ENCODE results near the gene CLCN2.

Gene CLCN2

DNA sequence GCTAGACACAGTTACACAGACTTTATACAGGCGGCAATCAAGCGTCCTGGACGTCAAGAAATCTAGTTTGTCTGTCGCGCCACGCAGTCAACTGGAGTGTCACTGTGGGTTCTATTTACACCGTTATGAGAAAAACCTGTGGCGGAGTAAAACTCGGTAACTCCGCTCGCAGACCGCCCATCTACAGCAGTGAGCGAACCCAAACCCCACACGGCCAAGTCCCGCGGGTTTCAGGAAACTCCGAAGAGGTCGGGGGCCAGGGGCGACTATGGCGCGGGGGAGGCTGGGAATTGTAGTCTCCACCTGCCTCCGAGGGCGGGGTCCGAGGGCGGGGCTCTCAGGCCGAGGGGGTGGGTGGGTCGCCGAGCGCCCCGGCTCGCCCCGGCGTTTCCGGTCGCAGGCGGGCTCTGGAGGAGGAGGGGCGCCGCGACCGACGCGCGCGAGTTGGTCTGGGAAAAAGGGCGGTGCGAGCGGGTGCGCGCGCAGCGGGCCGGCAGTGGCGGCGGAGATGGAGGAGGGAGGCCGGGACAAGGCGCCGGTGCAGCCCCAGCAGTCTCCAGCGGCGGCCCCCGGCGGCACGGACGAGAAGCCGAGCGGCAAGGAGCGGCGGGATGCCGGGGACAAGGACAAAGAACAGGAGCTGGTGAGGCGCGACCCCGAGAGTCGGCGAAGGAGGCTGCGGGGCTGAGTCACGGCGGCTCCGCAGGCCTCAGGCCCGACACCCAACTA is 62.5 kb downstream of the CLCN2 start, which contains the start of gene PSMD2:
Gene PSMD2 (plus strand): TSS at position 483 of the 729 bp plus-strand sequence. CDS start 26 bp downstream, at position 509.
- peak within 1 kb of the TSS; percentile 93 for H3K4me3 Mint-ChIP-seq
- H3K27me3 Mint-ChIP-seq: no peaks in the 10 kb centered on the region
- H3K27ac Mint-ChIP-seq (ENCODE audit: low read depth): peak within 1 kb of the TSS; percentile 99
- H3K36me3 Mint-ChIP-seq (ENCODE audit: insufficient read depth): peaks cover 46% of the 10 kb centered on the region
- H3K4me1 Mint-ChIP-seq: peaks cover 20% of the 10 kb centered on the region
- DNase-seq (ENCODE audit: low spot score in 2 of 2): peak; percentile 90 to 95
- ATAC-seq (replicated peaks; ENCODE audit: extremely low read depth, poor library complexity, severe bottlenecking): peak; percentile 92
- H3K9me3 Mint-ChIP-seq: no peaks in the 10 kb centered on the region

DNA sequence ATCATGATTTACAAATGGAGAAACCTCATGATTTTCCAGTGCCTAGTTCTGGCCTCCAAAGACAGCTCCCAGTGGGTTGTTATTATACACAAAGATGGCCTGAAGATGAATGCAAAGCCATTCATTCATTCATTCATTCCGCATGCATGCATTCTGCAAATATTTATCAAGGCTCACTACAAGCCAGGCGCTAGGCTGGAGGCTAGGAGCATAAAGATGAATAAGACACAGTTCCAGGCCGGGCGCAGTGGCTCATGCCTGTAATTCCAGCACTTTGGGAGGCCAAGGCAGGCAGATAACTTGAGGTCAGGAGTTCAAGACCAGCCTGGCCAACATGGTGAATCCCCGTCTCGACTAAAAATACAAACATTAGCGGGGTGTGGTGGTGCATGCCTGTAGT is 64.8 kb downstream of the CLCN2 start:
- Mint-ChIP-seq H3K9me3 (no peaks in the 10 kb centered on the region), H3K4me3 (no peak overlapping the region), H3K27ac (ENCODE audit: low read depth) (no peak overlapping the region), H3K4me1 (peaks cover 20% of the 10 kb centered on the region), H3K36me3 (ENCODE audit: insufficient read depth) (peaks cover 27% of the 10 kb centered on the region), H3K27me3 (no peaks in the 10 kb centered on the region)
- ATAC-seq (replicated peaks; ENCODE audit: extremely low read depth, poor library complexity, severe bottlenecking) (no peak), DNase-seq (ENCODE audit: low spot score in 2 of 2) (no peak)
